Sigmoid colon (tissue), 4 donors: ENCODE measurements around the gene LRFN2.

ENCODE experiments used
- CTCF ChIP-seq, 4 experiments: fragments of 450-650 bp in 3 of 4; fragments of 200-600 bp in 1 of 4; IDR thresholded peaks; one replicate each; pipeline ENCODE4 v1.5.1; 2016 to 2019; ENCODE audit warnings: antibody characterized with exemption in 4 of 4, mild to moderate bottlenecking in 3 of 4, moderate library complexity in 2 of 4
- POLR2AphosphoS5 ChIP-seq, 4 donors: sonication (generic); formaldehyde crosslinking; IDR thresholded peaks; one replicate each; pipeline ENCODE4 v1.6.1; 2017; ENCODE audit warnings: antibody characterized with exemption in 4 of 4

GRCh38 chr6:40521496-40521895 lies 65.7 kb downstream of the LRFN2 start:
- TF ChIP-seq CTCF (IDR thresholded peaks at IDR 0.05), result no peak
- no peak for TF ChIP-seq POLR2AphosphoS5 (IDR thresholded peaks at IDR 0.05)
